Tibial nerve (tissue), 3 donors: ENCODE data around the gene PLB1.

Source experiments
- CTCF ChIP-seq, 5 experiments: fragments of 200-600 bp in 3 of 5; fragments of 450-650 bp in 2 of 5; sonication (generic) in 3 of 5; IDR thresholded peaks; one replicate each; pipeline ENCODE4 v1.5.1; 2016 to 2019; ENCODE audit warnings: antibody characterized with exemption in 5 of 5, mild to moderate bottlenecking in 3 of 5, moderate library complexity in 2 of 5
- POLR2A ChIP-seq, 2 donors: fragments of 450-650 bp; IDR thresholded peaks; one replicate each; pipeline ENCODE4 v1.6.1; 2017; ENCODE audit warnings: antibody characterized with exemption in 2 of 2, mild to moderate bottlenecking in 2 of 2, moderate library complexity in 2 of 2

GRCh38 chr2:28626891-28627421 is 131.1 kb downstream of the PLB1 start:
- no peak for TF ChIP-seq CTCF (IDR thresholded peaks at IDR 0.05)
- TF ChIP-seq POLR2A (IDR thresholded peaks at IDR 0.05): no peak
